Posterior cingulate gyrus (tissue), 11 donors: ENCODE results near the gene GRAMD1A.

ENCODE experiments used
- DNase-seq, 10 donors: peaks; one replicate each; pipeline versions ENCODE4 v3.0.0 to v3.0.0-alpha.2; 2020 to 2021; ENCODE audit warnings: mixed read lengths in 3 of 10
- intact Hi-C: fragments of 100-400 bp; cut with DNase I; formaldehyde crosslinking; loops from one replicate; pipeline ENCODE4 v1.15.1; 2023

GRAMD1A gene

DNA sequence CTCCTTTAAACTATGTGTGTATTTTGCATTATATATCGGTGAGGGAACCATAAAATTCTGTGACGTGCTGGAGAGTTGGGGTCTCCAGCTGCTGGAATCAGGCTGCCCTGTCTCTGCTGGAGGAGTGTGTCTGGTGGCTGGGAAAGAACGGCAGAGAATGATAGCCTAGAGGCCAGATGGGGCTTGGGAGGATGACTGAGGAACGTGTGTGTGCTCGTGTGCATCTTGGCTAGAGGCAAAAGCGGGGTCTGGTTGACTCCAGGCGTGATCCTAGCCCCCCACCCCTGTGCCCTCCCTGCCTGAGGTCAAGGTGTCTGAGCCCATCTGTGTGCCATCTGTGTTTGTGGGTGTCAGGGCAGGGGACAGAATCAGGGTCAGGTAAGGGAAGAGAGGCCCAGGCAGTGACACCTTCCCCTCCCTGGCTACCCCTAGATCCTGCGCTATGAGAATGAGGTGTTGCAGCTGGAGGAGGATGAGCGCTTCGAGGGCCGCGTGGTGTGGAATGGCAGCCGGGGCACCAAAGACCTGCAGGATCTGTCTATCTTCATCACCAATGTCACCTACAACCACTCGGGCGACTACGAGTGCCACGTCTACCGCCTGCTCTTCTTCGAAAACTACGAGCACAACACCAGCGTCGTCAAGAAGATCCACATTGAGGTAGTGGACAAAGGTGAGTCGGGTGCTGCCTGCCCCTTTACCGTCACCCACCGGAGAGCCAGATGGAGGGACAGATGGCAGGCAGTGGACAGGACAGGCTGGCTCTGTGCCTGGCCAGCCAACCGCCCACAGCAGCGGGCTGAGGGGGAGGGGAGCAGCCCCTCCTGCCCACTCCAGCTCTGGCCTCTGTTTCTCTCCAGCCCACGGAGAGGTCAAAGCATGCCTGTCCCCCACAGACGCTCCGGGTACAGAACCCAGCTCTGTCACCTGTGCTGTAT lies 33.2 kb downstream of the GRAMD1A start:
- no peak for DNase-seq

GRCh38 chr19:35034005-35034502 lies 33.9 kb downstream of the GRAMD1A start:
- intact Hi-C loops, result no loop called here

More for the DNA sequence above, 33.2 kb downstream of the GRAMD1A start:
- intact Hi-C loops, result no loop called here

GRCh38 chr19:35034588-35035382 lies 34.7 kb downstream of the GRAMD1A start:
- intact Hi-C loops, result no loop called here
- DNase-seq, result no peak

More at GRCh38 chr19:35034005-35034502, 33.9 kb downstream of the GRAMD1A start:
- no peak for DNase-seq

DNA sequence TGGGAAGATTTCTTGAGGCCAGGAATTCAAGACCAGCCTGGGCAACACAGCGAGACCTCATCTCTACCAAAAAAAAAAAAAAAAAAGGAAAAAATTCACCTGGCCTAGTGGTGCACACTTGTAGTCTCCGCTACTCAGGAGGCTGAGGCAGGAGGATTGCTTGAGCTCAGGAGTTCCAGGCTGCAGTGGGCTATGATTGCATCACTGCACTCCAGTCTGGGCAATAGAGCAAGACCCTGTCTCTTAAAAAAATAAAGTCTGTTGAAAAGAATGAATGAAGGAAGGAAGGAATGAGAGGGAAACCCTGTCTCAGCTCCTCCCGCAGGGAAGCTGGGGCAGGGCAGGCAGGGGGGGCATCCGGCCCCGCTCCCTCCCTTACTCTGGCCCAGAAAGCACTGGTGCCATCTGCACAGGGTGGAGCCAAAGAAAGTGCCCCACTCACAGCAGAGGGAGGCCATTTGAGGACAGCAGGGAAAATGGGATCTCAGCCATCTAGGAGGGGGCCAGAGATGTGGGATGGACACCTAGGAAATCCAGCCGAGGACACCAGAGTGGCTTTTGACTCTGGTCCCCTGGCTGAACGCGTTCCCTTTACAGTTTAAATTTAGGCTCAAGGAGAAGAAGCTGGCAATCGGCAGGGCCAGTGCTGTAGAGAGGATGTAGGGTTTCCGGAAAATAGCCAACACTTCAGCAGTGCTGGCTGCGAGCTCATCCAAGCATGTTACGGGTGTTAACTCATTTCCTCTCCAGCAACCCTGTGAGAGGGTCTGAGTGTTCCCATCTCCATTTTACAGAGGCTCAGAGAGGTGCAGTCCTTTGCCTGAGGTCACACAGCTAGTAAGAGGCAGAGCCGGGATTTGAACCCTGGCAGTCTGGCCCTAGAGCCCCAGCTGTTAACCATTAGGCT lies 37.8 kb downstream of the GRAMD1A start:
- intact Hi-C loops, result no loop called here
- peak in 1 of 10 donors; percentile 47 for DNase-seq

DNA sequence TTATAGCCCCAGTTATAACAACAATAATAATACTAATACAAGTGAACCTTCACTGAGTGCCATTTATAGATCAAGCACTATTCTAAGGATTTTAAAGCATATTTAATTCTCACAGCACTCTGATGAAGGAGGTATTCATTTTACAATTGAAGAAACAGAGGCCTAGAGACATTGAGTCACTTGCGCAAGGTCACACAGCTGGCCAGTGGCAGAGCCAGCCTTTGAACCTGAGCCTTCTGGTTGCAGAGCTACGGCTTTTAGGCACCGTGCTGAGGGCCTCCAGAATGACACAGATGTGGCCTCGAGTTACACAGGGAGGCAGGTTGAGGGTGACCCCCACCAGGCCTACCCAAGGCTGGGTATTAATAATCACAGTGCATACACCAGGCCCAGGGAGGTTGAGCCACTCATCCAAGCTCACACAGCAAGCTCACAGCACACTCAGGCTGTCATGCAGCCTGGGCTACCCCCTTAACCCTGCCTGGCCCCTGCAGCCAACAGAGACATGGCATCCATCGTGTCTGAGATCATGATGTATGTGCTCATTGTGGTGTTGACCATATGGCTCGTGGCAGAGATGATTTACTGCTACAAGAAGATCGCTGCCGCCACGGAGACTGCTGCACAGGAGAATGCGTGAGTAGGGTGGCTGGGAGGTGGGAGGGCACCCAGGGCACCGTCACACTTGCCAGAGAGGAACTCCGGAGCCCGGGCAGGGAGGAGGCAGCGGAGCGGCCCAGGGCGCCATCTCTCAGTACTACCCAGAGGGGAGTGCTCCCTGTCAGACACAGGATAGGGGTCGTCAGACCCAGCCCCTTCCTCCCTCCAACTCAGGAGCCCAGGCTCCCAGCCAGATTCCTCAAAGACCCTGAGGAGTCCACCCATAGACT lies 38.7 kb downstream of the GRAMD1A start:
- intact Hi-C loops, result no loop called here
- peak in 1 of 10 donors; percentile 87 for DNase-seq

DNA sequence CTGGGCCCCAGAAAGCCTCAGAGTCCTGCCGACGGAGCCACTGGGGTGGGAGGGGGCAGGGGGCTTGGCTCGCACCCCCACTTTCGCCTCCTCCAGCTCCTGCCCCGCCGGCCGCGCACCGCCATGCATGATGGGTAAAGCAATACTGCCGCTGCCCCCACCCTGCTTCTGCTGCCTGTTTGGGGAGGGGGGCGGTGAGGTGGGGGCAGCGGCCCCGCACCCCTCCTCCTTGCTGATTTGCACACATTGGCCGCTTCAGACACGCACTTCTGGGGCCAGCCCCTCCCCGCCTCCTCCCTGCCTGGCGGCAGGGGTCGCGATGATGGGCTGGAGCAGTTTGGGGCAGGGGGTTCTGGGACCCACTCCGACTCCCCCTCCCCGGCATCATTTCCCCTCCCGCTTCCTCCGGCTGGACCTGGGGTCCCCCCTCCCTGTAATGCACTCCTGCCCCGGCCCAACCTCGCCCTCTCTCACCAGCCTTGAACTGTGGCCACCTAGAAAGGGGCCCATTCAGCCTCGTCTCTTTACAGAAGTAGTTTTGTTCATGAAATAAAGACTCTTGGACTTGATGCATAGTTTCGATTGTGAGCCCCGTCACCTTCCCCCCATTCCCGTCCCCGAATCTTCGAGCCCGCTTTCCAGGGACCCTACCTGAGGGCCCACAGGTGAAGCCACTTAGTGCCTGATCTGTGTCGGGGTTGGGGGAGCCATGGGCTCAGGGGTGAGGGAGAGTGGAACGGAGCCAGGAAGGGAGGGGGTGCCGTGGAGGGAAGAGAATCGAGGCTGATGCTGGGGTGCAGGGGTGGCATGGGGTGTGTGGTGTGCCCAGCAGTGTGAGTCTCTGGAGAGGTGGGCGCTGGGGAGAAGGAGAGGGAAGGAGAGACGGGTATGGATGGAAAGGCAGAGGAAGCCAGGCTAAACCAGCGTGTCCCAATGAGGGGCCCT lies 40.0 kb downstream of the GRAMD1A start:
- no peak for DNase-seq
- intact Hi-C loops, result loop anchor here (5.0 to 10.0 kb wide), 2 partner anchors 55 to 97 kb away; partner anchors contain the start of genes FXYD1 and LGI4

DNA sequence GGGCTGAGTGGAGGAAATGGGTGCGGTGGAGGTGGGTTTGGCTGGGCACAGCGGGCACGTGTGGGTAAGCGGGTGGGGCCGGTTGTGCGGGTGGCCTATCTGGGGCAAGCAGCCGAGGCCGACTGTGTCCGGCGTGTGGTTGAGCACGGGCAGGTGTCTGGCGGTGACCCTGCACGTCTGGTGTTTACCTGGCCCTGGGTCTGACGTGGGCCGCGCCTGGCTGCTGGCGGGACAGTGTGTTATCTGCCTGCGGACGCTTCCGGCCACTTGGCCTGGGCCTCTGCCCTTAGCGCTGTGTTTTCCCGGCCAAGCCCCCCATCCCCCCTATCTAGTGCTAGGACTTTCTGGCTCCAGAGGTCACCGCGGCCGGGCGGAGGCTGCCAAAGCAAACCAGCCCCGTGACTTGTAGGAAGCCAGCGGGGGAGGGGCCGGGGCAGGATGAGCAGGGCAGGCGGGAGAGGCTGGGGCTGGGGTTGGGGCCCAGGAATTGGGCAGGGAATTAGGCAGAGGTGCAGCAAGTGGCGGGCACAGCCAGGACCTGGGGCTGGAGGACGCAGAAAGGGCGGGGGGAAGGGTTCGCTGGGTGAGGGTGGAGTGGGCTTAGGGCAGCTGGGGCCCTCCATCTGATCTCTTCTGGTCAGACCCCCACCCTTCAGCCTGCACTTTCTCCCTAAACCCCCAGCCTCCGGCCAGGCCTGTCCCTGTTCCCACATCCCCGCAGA lies 40.9 kb downstream of the GRAMD1A start:
- intact Hi-C loops, result loop anchor here (5.0 to 10.0 kb wide), 2 partner anchors 54 to 96 kb away; partner anchors contain the start of genes FXYD1 and LGI4
- DNase-seq, result peak; percentile 56 to 95 (median 76)

- no peak for DNase-seq
- intact Hi-C loops, result loop anchor here (5.0 to 10.0 kb wide), 2 partner anchors 53 to 96 kb away; partner anchors contain the start of genes FXYD1 and LGI4
These were observed 41.5 kb downstream of the GRAMD1A start, which contains the start of gene HPN for GRCh38 chr19:35041548-35042055. TSS of gene HPN (plus strand) at chr19:35041721. CDS start at chr19:35042507, 786 bp downstream.

DNA sequence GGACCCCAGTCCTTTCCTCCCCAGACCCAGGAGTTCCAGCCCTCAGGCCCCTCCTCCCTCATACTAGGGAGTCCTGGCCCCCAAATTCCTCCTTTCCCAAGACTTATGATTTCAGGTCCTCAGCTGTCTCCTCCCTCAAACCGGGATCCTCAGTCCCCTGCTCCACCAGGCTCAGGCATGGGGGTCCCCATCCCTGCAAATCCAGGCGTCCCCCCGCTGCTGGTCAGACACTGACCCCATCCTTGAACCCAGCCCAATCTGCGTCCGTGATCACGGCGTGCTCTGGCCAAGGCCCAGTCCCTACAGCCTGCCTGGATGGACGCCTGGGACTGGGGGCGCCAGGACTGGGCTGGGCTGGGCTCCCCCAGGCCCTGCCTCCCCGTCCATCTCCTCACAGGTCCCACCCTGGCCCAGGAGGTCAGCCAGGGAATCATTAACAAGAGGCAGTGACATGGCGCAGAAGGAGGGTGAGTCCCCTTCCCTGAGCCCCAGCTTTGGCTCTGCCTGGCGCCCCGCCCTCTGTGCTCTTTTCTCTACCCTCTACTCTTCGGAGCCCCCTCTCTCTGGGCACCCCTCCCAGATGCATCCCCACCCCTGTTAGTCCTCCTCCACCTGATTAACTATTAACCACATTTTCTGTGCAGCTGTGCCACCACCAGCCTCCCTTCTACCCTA lies 42.1 kb downstream of the GRAMD1A start:
- no peak for DNase-seq
- intact Hi-C loops, result loop anchor here (5.0 to 10.0 kb wide), 2 partner anchors 53 to 95 kb away; partner anchors contain the start of genes FXYD1 and LGI4

DNA sequence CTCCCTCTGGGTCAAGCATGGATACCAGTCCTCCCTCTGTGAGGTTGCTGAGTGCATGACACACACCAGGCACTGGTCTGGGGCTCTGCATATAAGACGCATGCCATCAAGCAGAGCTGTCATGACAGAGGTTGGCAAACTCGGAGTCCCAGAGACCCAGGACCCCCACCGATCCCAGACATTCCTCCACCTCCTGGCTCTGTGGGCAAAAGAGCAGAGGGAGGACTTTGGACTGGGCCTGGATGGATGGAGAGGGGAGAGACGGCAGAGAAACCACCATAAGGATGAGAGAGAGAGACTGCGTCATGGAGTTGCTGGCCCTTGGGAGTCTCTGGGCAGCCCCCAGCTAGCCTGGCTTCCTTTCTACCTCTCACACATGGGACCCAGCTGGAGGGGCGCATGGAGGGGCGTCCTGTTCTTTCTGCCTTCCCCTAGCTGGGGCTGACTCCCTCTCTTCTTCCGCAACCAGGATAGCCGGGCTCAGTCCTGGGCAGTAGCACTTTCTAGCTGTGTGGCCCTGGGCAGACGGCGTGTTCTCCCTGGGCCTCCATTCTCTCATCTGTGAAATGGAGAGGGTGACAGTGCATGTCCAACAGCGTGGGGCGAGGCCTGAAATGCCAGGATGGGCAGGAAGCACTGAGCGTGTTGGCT lies 43.0 kb downstream of the GRAMD1A start:
- no peak for DNase-seq
- intact Hi-C loops, result loop anchor here (5.0 to 10.0 kb wide), 2 partner anchors 52 to 94 kb away; partner anchors contain the start of genes FXYD1 and LGI4

GRCh38 chr19:35043906-35044305 lies 43.8 kb downstream of the GRAMD1A start:
- intact Hi-C loops, result loop anchor here (5.0 to 10.0 kb wide), 2 partner anchors 51 to 93 kb away; partner anchors contain the start of genes FXYD1 and LGI4
- peak in 1 of 10 donors; percentile 73 for DNase-seq

- DNase-seq, result peak; percentile 66 to 96 (median 88)
- intact Hi-C loops, result loop anchor here (5.0 to 10.0 kb wide), 2 partner anchors 50 to 93 kb away; partner anchors contain the start of genes FXYD1 and LGI4
These were observed 44.4 kb downstream of the GRAMD1A start for GRCh38 chr19:35044317-35045117.

DNA sequence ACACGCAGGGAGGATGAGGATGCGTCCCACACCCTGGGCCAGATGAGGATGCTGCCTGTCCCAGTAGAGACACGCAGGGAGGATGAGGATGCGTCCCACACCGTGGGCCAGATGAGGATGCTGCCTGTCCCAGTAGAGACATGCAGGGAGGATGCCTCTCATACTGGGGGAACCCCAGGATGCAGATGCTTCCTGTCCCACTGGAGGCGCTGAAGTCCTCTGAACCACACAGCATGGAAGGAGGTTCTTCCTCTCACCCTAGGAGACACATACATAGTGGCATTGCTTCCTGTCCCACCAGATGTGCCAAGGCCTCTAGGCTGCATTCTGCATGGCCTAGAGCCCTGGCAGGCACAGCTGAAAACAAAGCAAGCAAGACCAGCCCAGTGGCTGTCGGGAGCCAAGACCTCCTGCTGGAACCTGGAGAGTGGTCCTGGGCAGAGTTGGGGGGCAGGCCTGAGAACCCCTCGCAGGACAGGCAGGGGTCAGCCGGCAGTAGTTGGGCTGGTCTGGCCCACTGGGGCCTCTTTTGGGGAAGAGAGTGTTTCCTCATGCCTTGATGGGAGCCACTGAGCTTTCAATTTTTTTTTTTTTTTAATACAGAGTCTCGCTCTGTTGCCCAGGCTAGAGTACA lies 45.7 kb downstream of the GRAMD1A start:
- peak in 5 of 10 donors; percentile 47 to 92 (median 58) for DNase-seq
- intact Hi-C loops, result loop anchor here (10.0 kb wide), 1 partner anchor 49 kb away; no protein-coding TSS in a partner anchor

DNA sequence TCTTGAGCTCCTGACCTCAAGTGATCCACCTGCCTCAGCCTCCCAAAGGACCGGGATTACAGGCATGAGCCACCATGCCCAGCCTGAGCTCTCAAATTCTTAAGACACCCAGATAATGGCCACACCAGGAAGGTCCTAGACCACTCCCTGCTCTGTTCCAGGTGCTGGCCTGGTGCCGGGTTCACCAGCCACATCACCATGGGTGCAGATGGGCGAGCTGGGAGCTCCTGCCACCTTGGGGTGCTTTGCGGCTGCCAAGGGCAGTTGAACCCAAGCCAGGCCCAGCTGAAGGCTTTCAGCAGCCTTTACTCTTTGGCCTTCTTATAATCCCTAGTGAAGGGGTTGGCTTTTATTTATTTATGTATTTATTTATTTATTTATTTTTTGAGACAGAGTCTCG lies 46.3 kb downstream of the GRAMD1A start:
- intact Hi-C loops, result loop anchor here (10.0 kb wide), 1 partner anchor 48 kb away; no protein-coding TSS in a partner anchor
- peak in 3 of 10 donors; percentile 12 to 71 (median 62) for DNase-seq
